ENCODE results near the gene SARDH.

GRCh38 chr9:133733421-133733795, 4.7 kb downstream of the SARDH start:
- TF ChIP-seq CTCF (IDR thresholded peaks at IDR 0.05) (no peak), POLR2A (IDR thresholded peaks at IDR 0.05) (no peak), POLR2AphosphoS5 (IDR thresholded peaks at IDR 0.05) (no peak)

All from breast epithelium (tissue), 3 donors.